Spinal cord (tissue), 10 donors: ENCODE data around the gene ZFY. TPM values are rescaled to one million over a fixed set of nuclear protein-coding genes. Genes with fewer than 3 reads are reported as not detected.
"Not testable (repeated sequence)": the region's sequence is repeated elsewhere in the genome, so short reads cannot be mapped to it uniquely, and the experiment has no call there.

Experiments used
- DNase-seq, 6 donors: peaks; one replicate each; pipeline versions ENCODE4 v3.0.0 to v3.0.0-alpha.2; 2013 to 2015; ENCODE audit warnings: low spot score in 6 of 6, low read depth in 4 of 6
- H3K27ac ChIP-seq: one replicate; pipeline ENCODE4 v1.5.1; 2013; ENCODE audit warnings: low read depth, low read length, control low read depth
- H3K27me3 ChIP-seq: one replicate; pipeline ENCODE4 v1.6.1; 2013; ENCODE audit warnings: low read length; ENCODE audit not compliant: control insufficient read depth, insufficient read depth
- H3K36me3 ChIP-seq: one replicate; pipeline ENCODE4 v1.6.1; 2013; ENCODE audit warnings: low read length; ENCODE audit not compliant: control insufficient read depth, insufficient read depth
- H3K4me1 ChIP-seq: one replicate; pipeline ENCODE4 v1.6.1; 2013; ENCODE audit warnings: low read length; ENCODE audit not compliant: control insufficient read depth, insufficient read depth
- H3K4me3 ChIP-seq: one replicate; pipeline ENCODE4 v1.5.1; 2013; ENCODE audit warnings: low read depth, low read length, control low read depth
- H3K9me3 ChIP-seq: one replicate; pipeline ENCODE4 v1.6.1; 2013; ENCODE audit warnings: low read length; ENCODE audit not compliant: control insufficient read depth, insufficient read depth
- WGBS: methylation state at CpG from one replicate; pipeline ENCODE4 v1.1.5; 2013; ENCODE audit warnings: missing lambda C conversion rate; ENCODE audit not compliant: insufficient coverage; 5-methylcytosine and 5-hydroxymethylcytosine counted together
- polyA plus RNA-seq, 2 donors: library from polyadenylated mRNA; unstranded; fragments of 120-200 nt; gene quantifications; one replicate each; pipeline ENCODE4 v1.2.1, GENCODE V29; 2013; ENCODE audit not compliant: insufficient read length in 2 of 2
- total RNA-seq, 2 donors: library from RNA; depleted of rRNA in 1 of 2; stranded (reverse); fragments of 120-200 nt in 1 of 2; fragments of >200 nt in 1 of 2; gene quantifications; one replicate each; pipeline versions ENCODE4 v1.2.3 to v1.2.4, GENCODE V29; 2013 to 2014
- donor health status: healthy.

ZFY gene
- total and polyA plus RNA-seq, 4 donors: 10.0 to 10.9 TPM; not detected in 2

DNA sequence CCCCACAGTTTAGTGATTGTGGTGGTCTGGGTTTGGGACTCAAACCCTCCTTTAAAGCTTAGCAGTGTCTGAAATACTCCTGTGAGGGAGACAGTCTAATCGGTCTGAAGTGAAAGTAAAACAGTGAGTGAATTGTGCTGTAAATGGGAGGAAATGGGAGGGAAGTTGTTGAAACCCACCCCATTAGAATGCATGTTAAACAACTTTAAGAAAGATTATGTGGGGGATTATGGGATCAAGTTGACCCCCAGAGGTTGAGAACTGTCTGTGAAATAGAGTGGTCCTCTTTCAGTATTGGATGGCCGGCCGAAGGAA, 68.3 kb downstream of the ZFY start:
- no peaks in the 10 kb centered on the region for H3K9me3 ChIP-seq
- H3K27ac ChIP-seq: no peak overlapping the region
- H3K4me3 ChIP-seq: no peak overlapping the region
- no peak for DNase-seq
- no peaks in the 10 kb centered on the region for H3K27me3 ChIP-seq
- no peaks in the 10 kb centered on the region for H3K4me1 ChIP-seq
- H3K36me3 ChIP-seq: no peaks in the 10 kb centered on the region
- no CpG with 5 or more reads among the region's 3 CpGs for WGBS

DNA sequence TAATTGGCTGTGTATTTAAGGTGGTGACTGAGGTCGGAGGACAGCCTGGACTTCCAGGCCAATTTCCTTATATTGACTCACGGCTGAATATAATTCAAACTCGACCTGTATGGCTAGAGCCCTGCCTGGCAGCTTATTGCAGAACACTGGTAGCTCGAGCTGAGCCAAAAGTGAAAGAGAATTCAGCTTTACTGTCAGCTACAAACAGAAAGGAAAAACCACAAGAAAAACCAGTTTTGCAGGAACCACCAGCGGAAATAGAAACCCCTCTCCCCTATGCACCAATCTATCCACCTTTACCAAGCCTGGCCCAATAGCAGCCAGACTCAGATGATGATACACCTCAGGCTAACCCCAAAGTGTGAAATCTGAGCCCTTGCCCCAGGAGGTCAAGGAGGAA, 68.7 kb downstream of the ZFY start:
- no CpG with 5 or more reads among the region's 5 CpGs for WGBS
- Histone ChIP-seq H3K9me3 (no peaks in the 10 kb centered on the region), H3K4me1 (no peaks in the 10 kb centered on the region), H3K4me3 (no peak overlapping the region), H3K36me3 (no peaks in the 10 kb centered on the region), H3K27ac (no peak overlapping the region), H3K27me3 (no peaks in the 10 kb centered on the region)
- DNase-seq: no peak

DNA sequence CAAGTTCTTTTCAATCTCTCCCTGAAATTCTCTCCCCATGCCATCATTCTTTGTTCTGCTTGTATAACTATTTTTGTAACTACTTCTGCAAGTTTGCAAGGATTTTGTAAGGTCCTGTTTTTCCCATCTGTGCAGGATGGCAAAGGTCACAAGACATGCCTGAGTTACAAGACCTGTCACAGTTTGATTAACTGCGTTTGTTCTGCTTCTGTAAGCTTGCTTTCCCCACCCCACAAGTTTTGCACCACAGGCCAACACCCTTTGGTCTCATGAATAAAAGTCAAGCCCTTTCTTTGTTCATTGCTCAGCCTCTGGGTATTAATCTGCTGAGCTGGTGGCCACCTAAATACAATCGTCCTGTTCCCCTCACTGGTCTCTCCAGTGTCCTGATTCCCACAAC, 70.8 kb downstream of the ZFY start:
- not testable (repeated sequence) for H3K4me1 ChIP-seq, H3K27ac ChIP-seq, H3K36me3 ChIP-seq, DNase-seq, H3K4me3 ChIP-seq, H3K9me3 ChIP-seq, H3K27me3 ChIP-seq
- no CpG with 5 or more reads among the region's 2 CpGs for WGBS

DNA sequence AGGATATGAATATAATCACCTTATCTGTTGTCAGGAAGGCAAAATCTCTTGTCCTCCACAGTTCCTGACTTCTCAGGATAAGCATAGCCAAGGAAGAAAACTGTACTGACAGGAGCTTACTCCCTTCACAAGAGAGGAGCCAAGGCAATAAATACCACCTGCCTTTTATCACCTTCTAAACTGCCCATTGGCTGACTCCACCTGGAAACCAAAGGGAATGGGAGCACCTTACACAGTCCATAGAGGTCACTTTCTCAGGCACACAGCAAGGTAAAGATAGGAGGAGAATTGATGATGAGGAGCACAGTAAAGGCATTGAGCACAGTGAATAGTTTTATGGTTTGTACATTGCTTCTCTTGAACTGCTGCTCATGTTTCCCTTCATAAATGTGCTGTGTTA, 72.8 kb downstream of the ZFY start:
- H3K36me3 ChIP-seq: no peaks in the 10 kb centered on the region

DNA sequence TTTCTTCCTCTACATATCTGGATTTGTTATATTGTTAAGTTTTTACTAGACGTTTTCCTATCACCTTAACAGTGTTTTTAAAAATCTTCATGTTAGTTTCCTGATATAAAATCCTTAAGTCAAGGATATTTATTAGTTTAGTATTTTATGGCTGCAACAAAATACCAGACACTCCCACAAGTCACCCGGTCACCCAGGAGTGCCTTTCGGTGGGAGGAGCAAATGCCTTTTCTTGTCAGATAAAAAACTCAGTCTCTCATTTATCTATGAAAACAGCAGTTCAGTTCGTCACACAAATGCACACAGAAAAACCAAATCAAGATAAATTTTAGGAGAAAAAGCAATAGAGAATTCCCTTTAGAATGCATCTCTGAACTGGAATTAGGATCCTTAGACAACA, 77.0 kb downstream of the ZFY start:
- H3K9me3 ChIP-seq: no peaks in the 10 kb centered on the region
- H3K27ac ChIP-seq: no peak overlapping the region
- no peak overlapping the region for H3K4me3 ChIP-seq
- H3K36me3 ChIP-seq: no peaks in the 10 kb centered on the region
- WGBS: no CpG with 5 or more reads among the region's 4 CpGs
- no peaks in the 10 kb centered on the region for H3K4me1 ChIP-seq
- no peaks in the 10 kb centered on the region for H3K27me3 ChIP-seq
- no peak for DNase-seq

More for the DNA sequence above, 72.8 kb downstream of the ZFY start:
- Histone ChIP-seq H3K9me3 (no peaks in the 10 kb centered on the region), H3K4me1 (no peaks in the 10 kb centered on the region), H3K27ac (no peak overlapping the region), H3K27me3 (no peaks in the 10 kb centered on the region), H3K4me3 (no peak overlapping the region)
- no peak for DNase-seq

DNA sequence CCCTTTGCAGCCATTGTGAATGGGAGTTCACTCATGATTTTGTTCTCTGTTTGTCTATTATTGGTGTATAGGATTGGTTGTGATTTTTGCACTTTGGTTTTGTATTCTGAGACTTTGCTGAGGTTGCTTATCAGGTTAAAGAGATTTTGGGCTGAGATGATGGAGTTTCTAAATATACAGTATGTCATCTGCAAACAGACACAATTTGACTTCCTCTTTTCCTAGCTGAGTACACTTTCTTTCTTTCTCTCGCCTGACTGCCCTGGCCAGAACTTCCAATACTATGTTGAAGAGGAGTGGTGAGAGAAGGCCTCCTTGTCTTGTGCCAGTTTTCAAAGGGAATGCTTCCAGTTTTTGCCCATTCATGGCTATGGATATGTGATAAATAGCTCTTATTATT, 81.4 kb downstream of the ZFY start:
- no peaks in the 10 kb centered on the region for H3K36me3 ChIP-seq
- H3K27me3 ChIP-seq: no peaks in the 10 kb centered on the region
- no peaks in the 10 kb centered on the region for H3K9me3 ChIP-seq
- no peak overlapping the region for H3K4me3 ChIP-seq
- no peaks in the 10 kb centered on the region for H3K4me1 ChIP-seq
- DNase-seq: no peak
- no CpG with 5 or more reads among the region's 1 CpG for WGBS
- no peak overlapping the region for H3K27ac ChIP-seq

DNA sequence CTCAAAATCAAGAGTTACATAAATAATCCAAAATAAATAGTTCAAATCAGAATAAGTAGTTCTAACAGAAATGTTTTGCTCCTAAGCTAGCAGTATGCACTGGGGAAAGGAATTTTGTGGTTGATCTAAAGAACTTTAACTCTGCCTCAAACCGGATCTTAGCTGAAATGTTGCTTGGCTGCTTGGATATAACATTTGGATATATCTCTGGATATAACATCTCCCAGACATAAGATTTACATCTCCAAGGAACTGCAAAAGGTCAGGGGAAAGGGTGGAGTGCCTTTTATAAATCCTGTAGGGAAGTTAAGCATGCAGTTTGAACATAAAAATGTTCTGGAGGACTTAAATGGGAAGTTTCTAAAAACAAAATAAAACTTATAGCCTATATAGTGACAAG, 83.4 kb downstream of the ZFY start:
- no peak overlapping the region for H3K27ac ChIP-seq
- no peak overlapping the region for H3K4me3 ChIP-seq
- no peak for DNase-seq
- H3K9me3 ChIP-seq: no peaks in the 10 kb centered on the region
- no peaks in the 10 kb centered on the region for H3K4me1 ChIP-seq
- no CpG with 5 or more reads among the region's 1 CpG for WGBS
- H3K36me3 ChIP-seq: no peaks in the 10 kb centered on the region
- no peaks in the 10 kb centered on the region for H3K27me3 ChIP-seq

DNA sequence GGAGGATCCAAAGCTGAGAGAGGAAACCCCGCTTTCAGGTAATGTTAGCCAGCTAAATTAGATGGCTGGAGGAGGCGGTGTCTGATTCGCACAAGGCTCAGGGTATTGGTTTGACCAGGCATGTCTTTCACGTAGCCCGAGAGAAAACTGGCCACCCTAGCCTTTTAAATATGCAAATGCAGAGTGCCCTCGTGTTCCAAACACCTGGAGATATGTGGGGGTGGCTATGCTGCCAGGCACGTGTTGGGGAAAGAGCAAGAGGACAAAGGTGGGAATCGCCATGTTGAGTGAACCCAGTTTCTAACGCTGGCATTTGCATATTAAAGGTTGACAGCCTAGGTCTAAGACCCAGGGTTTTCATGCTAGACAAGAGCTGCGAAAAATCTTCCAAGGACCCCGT, 84.4 kb downstream of the ZFY start:
- no peaks in the 10 kb centered on the region for H3K4me1 ChIP-seq
- no peaks in the 10 kb centered on the region for H3K27me3 ChIP-seq
- no peak overlapping the region for H3K27ac ChIP-seq
- no peak overlapping the region for H3K4me3 ChIP-seq
- DNase-seq: no peak
- no CpG with 5 or more reads among the region's 11 CpGs for WGBS
- no peaks in the 10 kb centered on the region for H3K36me3 ChIP-seq
- no peaks in the 10 kb centered on the region for H3K9me3 ChIP-seq

DNA sequence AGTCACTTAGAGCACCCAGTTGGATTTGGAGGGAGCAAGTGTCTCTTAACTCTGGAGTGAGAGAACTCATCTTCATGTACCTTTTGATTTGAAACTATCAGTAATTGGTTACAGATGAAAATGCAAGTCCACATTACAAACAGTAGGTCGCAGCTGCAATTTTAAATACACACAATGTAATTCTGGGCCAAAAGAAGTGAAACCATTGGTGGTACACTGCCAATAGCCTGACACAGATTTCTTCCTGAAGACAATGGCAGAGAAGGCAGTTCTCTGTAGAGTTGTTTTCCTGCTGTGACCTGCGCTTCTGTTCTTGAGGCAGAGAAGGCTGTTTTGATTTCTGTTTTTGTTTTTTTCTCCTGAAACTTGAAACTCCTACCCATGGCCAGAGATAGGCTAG, 86.0 kb downstream of the ZFY start:
- no peaks in the 10 kb centered on the region for H3K36me3 ChIP-seq
- no peak overlapping the region for H3K4me3 ChIP-seq
- no peaks in the 10 kb centered on the region for H3K9me3 ChIP-seq
- no peak for DNase-seq
- no peaks in the 10 kb centered on the region for H3K27me3 ChIP-seq
- no CpG with 5 or more reads among the region's 2 CpGs for WGBS
- H3K4me1 ChIP-seq: no peaks in the 10 kb centered on the region
- no peak overlapping the region for H3K27ac ChIP-seq

DNA sequence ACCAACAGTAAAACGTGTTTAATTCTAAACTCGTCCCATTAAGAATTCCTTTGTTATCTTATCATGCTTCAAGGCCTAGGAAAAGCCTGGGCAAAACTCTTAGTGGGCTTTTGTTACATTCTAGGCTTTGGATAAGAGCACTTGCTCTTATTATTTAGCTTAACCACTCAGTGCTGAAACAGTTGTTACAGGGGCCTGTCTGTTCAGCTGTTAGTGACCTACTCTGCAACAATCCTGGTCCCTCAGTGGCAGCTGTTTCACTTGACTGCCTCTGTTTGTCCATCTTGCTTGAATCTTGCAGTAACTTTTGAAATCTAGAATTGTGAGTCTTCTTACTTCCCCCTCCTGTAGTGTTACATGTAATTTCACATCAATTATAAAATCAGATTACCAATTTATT, 88.4 kb downstream of the ZFY start:
- Histone ChIP-seq H3K27me3 (no peaks in the 10 kb centered on the region), H3K4me1 (no peaks in the 10 kb centered on the region), H3K9me3 (no peaks in the 10 kb centered on the region), H3K4me3 (no peak overlapping the region), H3K27ac (no peak overlapping the region), H3K36me3 (no peaks in the 10 kb centered on the region)
- no CpG with 5 or more reads among the region's 2 CpGs for WGBS
- DNase-seq: no peak

DNA sequence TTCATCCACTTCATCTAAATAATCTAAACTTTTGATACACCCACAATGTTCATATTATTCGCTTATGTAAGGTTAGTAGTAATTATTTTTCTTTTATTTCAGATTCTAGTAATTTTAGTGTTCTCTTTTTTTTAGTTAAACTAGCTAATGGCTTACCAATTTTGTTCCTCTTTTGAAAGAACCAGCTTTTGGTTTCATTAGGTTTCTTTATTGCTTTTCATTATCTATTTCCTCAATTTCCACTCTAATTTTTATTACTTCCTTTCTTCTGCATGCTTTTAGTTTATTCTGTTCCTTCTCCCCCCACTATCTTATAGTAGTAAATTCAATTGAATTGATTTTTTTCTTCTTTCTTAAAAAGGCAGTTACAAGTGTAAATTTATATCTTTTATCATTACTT, 90.2 kb downstream of the ZFY start:
- Histone ChIP-seq H3K4me1 (no peaks in the 10 kb centered on the region), H3K4me3 (no peak overlapping the region), H3K9me3 (no peaks in the 10 kb centered on the region), H3K36me3 (no peaks in the 10 kb centered on the region), H3K27ac (no peak overlapping the region), H3K27me3 (no peaks in the 10 kb centered on the region)
- DNase-seq: no peak
- WGBS: no CpG with 5 or more reads among the region's 1 CpG
